Activated CD8-positive, alpha-beta memory T cell treated with anti-CD3 and anti-CD28 coated beads, Interleukin-2, amount 50 U/mL, for 1 hour (primary cell): ENCODE data around the gene CORT.

ENCODE experiments used
- DNase-seq: peaks from one replicate; pipeline ENCODE4 v3.0.0-alpha.2; 2020; ENCODE audit errors: extremely low read depth

The CORT gene

DNA sequence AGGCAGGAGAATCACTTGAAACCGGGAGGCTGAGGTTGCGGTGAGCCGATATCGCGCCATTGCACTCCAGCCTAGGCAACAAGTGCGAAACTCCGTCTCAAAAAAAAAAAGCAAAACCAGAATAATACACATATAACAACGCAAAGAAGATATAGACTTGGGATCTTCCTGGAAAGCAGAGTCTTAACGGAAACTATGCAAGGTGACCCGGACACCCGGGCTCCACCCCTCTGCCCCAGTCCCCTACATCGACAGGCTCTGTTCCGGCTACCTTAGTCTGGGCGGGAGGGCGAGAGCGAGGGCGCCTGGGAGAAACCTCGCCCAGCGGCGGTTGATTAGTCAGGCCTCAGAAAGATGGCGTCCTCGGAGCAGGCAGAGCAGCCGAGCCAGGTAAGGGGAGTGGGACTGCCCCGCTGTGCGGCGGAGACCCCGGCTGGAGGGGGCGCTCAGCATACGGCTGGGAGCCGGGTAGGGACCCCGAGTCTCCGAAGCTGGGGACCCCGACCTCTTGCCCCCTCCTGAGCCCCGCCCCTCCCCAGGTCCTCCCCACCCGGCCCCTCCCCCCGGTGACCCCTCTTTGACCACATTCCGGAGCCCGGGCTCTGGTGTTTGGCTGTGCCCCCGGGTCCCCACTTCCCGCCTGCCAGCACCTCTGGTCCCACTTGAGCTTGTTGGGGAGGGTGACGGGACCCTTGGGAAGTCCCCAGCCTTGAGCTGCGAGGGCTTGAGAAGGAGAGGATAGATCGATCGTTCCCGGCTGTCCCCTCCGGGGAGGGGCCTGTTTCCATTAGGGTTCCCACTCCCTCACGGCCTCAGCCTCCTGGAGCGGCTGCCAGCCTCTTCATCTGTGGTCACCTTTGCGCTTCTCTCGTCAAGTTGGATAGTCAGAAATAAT lies 25.0 kb downstream of the CORT start, which contains the start of gene PEX14:
TSS of gene PEX14 (plus strand) at position 338 of the 895 bp plus-strand sequence. CDS start at position 355, 17 bp downstream.
- DNase-seq, result peak; percentile 45

DNA sequence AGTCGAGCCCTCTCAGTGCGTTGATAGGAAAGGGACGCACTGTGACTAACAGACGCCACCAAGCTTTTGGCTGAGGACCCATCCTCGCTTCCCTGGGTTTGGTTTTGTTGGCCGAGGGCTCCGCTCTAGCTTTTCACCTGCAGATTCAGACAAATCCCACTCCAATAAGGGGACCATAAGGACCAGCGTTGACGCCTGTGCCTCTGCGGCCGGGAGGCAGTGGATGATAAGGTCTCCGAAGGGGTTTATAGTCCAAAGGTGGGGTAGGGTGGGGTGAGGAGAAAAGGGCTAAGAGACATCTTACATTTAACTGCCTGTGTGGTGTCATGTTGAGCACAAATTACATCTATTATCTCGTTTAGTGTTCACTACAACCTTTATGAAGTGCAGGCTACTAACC lies 25.7 kb downstream of the CORT start:
- DNase-seq, result no peak

DNA sequence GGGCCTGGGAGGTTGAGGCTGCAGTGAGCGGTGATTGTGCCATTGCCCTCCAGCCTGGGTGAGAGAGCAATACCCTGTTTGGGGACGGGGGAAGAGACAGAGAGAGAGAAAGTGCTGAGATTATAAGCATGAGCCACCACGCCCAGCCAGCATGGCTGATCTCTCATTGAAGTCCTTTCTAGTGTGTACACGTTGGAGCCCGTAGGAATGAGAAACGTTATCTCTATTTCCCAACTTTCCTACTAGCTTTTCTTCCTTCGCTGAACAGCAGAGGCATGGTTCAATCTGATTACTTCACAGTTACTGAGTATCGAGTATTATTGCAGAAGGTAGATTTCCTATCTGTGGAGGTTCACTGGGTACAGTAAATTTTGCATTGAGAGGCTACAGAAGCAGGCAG lies 29.5 kb downstream of the CORT start:
- no peak for DNase-seq

DNA sequence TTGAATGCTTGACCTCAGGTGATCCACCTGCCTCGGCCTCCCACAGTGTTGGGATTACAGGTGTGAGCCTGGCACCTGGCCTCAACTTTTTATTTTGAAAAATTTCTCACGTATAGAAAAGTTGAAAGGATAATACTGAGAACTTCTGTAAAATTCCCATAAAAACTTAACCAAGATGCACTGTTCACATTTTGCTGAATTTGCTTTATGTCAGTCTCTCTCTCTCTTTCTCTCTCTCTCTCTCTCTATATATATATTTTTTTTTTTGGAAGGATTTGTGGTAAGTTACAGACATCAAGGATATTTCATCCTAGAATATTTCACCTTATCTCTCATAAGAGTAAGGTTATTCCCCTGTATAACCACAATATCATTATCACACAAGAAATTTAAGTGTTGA lies 30.8 kb downstream of the CORT start:
- no peak for DNase-seq

DNA sequence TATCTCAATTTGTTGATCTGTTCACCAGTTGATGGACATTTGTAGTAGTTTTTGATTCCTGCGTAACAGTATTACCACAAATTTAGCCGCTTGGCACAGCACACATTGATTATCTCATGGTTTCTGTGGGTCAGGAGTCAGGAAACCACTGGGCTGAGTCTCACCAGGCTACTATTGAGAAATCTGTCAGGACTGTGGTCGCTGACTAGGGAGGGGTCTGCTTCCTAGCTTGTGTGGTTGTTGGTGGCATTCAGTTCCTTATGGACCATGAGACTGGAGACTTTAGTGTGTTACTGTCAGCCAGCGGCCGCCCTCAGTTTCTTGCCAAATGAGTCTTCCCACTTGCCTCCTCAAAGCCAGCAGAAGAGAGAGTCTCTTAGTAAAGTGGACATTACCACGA lies 34.7 kb downstream of the CORT start:
- DNase-seq, result no peak

DNA sequence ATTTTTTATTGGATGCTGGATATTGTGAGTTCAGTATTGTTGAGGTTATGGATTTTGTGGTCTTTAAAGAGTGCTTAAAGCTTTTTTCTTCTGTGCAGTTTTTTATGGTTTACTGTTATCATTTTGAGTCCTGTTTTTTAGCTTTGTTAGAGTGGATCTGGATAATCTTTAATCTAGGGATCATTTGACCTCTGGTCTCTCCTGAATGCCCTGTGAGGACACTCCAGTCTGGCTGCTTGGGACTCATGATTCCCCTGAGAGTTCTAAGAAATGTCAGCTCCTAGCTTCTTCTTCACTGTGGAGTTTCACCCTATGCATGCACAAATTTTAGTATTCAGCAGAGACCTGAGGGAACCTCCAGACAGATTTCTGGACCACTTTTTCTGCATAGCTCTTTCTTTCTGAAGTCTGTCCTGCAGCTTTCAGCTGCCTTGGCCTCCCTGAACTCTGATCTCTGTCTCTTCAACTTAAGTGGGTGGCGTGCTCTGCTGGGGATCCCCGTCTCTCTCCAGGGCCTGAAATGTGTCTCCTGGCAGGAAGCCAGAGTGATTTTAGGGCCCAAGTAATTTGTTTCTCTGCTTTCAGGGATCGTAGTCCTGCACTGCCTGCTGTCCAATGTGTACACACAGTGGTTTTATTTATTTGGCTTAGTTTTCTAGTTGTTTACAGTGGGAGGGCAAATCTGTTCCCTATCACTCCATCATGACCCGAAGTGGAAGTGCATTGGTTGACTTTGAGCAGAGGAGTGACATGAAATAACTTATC lies 39.6 kb downstream of the CORT start:
- DNase-seq, result no peak

DNA sequence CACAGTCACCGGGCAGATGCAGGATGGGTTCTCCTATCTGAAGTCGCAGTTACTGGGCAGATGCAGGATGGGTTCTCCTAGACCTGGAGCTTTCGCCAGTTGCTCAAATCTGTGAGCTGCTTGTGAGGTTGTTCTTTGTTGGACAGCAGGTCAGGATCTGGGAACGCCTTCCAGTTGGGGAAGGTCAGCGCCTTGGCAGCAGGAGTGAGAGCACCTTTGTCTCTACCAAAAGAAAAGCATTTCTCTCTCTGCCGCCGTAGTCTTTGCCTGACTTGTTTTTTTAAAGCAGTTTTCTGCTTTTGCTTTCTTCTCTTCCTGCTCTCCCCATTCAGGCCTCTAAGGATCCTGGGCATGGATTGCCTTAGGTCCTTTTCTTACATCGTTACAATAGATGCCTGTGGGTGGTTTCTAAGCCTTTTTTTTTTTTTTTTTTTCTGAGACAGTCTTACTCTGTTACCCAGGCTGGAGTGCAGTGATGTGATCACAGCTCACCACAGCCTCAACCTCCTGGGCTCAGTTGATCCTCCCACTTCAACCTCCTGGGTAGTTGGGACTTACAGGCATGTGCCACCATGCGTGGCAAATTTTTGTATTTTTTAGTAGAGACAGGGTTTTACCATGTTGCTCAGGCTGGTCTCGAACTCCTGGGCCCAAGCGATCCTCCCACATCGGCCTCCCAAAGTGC lies 40.6 kb downstream of the CORT start:
- DNase-seq, result no peak

DNA sequence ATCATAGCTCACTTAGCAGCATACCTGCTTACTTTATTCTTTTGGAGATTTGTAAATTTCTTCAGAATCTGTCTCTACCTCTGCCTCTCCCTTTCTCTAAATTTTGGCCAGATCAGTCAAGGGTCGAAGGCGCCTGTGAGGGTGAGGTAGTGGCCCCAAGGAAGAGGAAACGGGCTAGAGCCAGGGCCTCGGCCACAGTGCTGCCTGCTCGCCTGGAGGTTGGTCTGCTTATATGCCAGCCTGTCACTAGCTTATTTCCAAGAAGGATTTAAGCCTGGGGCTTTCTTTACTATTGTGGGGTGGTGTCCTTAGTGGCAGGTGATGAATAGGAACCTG lies 44.6 kb downstream of the CORT start:
- DNase-seq, result no peak

DNA sequence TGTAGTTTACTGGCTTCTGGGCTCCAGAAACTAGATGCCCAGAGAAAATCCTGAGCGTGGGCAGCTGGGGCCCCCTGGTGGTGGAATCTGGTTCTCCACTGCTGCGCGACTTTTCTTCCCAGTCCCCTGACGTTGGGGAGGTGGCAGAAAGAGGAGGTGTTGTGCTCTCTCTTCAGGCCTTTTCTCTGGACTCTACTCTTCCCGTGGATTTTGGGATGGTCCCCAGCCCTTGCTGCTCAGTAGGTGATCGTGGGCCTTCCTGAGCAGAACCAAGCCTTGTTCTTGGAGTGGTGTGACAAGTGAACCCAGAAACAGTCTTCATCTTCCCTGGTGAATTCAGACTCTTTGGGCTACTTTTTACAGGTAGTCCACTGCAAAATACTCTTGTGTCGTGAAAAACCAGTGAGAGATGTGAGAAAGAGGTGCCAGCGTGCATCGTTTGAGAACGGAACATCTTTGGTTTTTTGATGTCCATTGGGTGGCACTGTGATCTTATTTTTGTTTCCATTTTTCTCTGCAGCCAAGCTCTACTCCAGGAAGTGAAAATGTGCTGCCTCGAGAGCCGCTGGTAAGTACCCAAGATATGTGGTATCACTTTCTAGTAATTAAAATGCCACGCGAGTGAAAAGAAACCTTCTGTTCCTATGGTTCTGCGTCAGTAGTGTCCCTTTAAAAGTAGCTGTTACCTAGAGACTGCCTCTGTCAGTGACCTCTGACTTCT lies 45.1 kb downstream of the CORT start:
- DNase-seq, result no peak

DNA sequence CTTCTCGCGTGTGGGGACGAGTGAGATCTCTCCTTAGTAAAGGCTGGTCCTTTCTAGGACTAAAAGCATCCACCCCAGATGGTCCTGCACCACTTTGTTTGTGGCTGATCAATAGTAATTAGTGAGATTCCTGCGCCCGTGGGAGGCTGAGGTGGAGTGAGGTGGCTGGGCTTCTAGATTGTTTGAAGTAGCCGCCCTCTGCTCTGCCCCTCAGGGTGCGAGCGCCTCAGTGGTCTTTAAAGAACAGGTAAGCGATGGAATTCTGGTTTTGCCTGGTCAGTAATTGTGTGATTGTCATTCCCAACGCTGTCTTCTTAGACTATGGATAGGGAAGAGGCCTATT lies 45.6 kb downstream of the CORT start:
- DNase-seq, result no peak

DNA sequence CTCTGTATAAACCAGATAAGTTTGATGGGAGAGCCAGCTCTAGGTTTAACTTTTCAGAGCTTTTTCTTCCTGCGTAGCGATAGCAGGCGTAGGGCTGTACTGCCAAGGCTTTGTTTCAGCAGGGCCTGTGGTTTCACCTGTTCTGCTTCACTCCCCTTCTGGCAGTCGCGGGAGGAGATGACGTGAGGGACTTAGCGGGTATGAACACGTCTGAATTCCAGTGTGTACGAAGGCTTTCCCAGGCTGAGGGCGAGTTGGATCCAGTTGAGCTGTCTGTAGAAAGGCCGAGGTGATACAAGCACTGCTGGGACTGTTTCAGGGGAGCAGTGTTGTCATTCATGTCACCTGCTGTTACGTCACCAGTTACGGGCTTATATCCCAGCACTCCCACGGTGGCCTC lies 46.1 kb downstream of the CORT start:
- no peak for DNase-seq

DNA sequence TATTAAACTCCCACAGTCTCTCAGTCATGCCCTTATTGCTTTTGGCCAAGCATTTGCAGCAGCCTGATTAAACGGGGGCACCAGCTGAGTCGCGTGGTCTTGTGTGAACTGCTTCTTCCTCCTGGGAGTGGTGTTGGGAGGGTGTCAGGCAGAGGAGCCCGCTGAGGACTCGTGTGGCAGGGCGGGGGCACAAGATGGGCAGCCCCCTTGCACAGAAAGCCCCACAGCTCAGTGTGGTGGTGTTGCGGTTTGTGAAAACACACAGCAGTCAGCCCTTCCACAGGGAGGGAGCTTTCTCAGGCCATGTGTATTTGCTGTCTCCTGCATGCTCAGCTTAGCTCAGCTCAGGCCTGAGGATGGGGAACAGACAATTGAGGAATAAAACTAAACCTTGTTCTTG lies 47.3 kb downstream of the CORT start:
- no peak for DNase-seq

DNA sequence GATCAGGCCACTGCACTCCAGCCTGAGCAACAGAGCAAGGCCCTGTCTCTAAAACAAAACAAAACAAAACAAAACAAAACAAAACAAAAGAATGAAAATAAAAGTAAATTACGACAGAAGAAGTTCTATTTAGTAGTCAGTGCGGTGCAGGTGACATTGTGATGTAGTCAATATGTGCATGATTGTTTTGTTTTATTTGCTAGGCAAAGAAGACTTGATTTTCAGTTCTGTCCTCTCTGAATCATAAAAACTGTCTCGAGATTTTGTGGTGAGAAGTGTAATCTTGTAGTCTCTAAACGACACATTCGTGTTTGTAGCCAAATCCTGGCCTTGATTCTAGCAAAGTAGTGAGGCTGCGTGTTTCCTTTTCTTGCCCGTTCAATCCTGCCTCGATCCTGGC lies 48.4 kb downstream of the CORT start:
- DNase-seq, result no peak
